Calu3 (cell line): Measurements from ENCODE around the gene KIF26B. TPM values are rescaled to one million over a fixed set of nuclear protein-coding genes. Genes with fewer than 3 reads are reported as not detected.

Experiments
- BruUV-seq: library from RNA; stranded (reverse); fragments of 400-500 nt; replicated peaks from 2 replicates; lab custom pipeline; 2021; lab: Mats Ljungman, UMichigan
- CTCF ChIA-PET: fragments of 300-600 bp; sonication (Branson Sonifier 250); formaldehyde crosslinking; loops from one replicate; lab custom pipeline; 2022; ENCODE audit warnings: antibody characterized with exemption; lab: Charles Lee
- DNase-seq: peaks from one replicate; pipeline ENCODE4 v3.0.0; 2022
- H3K27ac Mint-ChIP-seq: one replicate; pipeline ENCODE4 v1.8.0; 2022; ENCODE audit warnings: mixed read lengths; ENCODE audit not compliant: unreplicated experiment
- H3K27me3 Mint-ChIP-seq: one replicate; pipeline ENCODE4 v1.8.0; 2022; ENCODE audit warnings: mixed read lengths; ENCODE audit not compliant: unreplicated experiment
- H3K36me3 Mint-ChIP-seq: one replicate; pipeline ENCODE4 v1.8.0; 2022; ENCODE audit warnings: mild to moderate bottlenecking, moderate library complexity, mixed read lengths; ENCODE audit not compliant: insufficient read depth, unreplicated experiment
- H3K4me1 Mint-ChIP-seq: one replicate; pipeline ENCODE4 v1.8.0; 2022; ENCODE audit warnings: mild to moderate bottlenecking, low read depth, mixed read lengths; ENCODE audit not compliant: unreplicated experiment
- H3K4me3 Mint-ChIP-seq: one replicate; pipeline ENCODE4 v1.8.0; 2022; ENCODE audit warnings: mild to moderate bottlenecking, low read depth, moderate library complexity, mixed read lengths; ENCODE audit not compliant: unreplicated experiment
- H3K9me3 Mint-ChIP-seq: one replicate; pipeline ENCODE4 v1.8.0; 2022; ENCODE audit warnings: low read depth, mixed read lengths; ENCODE audit not compliant: unreplicated experiment
- intact Hi-C: fragments of 100-400 bp; cut with micrococcal nuclease; formaldehyde crosslinking; loops from one replicate; pipeline ENCODE4 v1.10.0; 2022; ENCODE audit not compliant: unreplicated experiment
- total RNA-seq: library from RNA; stranded (reverse); gene quantifications from 2 replicates; pipeline ENCODE4 v1.2.3, GENCODE V29; 2022
- TF ChIP-seq, protein P1 (sequence below): fragments of 200-600 bp; IDR thresholded peaks from one replicate; pipeline ENCODE4 v1.8.0; 2022; ENCODE audit warnings: antibody characterized with exemption; ENCODE audit not compliant: unreplicated experiment

The KIF26B gene
- total RNA-seq, 1 experiment from 2014 or later = 1.1 TPM

DNA sequence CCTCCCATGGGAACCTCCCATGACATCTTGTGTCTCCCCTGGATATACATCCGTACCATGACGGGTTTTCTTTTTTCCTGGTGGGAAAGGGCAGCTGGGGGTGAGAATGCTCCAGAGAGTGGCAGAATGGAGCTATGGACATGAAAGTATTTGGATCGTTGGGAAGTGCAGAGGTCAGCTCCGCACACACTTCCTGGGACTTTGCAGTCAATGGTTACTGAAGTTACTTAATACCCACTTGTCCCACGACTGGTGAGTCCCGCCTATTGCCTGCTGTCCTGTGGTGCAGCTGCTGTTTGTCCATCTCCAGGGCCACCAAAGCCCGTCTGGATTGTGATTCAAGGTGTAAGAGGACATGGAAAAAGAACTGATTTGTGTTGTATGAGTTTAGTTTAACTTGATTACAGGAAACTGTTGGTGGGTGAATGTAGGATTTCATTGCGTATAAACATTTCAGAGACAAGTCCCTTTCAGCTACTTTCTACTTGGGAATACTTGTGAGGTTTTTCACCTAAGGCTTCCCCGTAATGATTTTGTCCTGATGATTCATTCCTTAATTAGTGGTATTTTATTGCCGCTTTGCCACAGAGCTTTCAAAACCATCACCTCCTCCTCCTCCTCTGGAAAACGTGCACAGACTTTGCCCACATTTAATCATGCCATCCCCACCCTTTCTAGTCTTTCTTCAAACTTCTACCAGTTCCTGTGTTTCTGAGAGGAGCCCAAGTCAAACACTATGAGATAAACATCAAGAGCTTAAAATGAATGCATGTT, 308.8 kb downstream of the KIF26B start:
- Mint-ChIP-seq H3K36me3 (no peaks in the 10 kb centered on the region), H3K27ac (no peak overlapping the region), H3K4me3 (no peak overlapping the region), H3K27me3 (no peaks in the 10 kb centered on the region), H3K4me1 (no peaks in the 10 kb centered on the region), H3K9me3 (peaks cover 2% of the 10 kb centered on the region)
- CTCF ChIA-PET = interaction anchor here (0.6 kb wide), 1 partner anchor 228 kb away, joined by 3 read pairs; no protein-coding TSS in a partner anchor
- no peak for DNase-seq
- BruUV-seq = no TSS peak
- TF ChIP-seq, protein P1, sequence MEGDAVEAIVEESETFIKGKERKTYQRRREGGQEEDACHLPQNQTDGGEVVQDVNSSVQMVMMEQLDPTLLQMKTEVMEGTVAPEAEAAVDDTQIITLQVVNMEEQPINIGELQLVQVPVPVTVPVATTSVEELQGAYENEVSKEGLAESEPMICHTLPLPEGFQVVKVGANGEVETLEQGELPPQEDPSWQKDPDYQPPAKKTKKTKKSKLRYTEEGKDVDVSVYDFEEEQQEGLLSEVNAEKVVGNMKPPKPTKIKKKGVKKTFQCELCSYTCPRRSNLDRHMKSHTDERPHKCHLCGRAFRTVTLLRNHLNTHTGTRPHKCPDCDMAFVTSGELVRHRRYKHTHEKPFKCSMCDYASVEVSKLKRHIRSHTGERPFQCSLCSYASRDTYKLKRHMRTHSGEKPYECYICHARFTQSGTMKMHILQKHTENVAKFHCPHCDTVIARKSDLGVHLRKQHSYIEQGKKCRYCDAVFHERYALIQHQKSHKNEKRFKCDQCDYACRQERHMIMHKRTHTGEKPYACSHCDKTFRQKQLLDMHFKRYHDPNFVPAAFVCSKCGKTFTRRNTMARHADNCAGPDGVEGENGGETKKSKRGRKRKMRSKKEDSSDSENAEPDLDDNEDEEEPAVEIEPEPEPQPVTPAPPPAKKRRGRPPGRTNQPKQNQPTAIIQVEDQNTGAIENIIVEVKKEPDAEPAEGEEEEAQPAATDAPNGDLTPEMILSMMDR = no peak
- intact Hi-C loops = no loop called here

DNA sequence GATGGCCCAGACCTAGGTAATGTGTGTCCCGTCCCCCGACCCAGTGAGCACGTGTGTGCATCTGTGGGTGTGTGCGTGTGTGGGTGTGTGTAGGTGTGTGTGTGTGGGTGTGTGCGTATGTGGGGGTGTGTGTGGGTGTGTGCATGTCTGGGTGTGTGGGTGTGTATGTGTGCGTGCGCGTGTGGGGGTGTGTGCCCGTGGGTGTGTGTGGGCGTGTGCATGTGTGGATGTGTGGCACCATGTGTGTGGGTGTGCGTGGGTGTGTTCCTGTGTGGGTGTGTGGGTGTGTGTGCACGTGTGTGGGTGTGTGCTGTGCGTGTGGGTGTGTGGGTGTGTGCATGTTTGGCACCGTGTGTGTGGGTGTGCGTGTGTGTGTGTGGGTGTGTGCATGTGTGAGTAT, 309.5 kb downstream of the KIF26B start:
- Mint-ChIP-seq H3K9me3 (peaks cover 2% of the 10 kb centered on the region), H3K36me3 (no peaks in the 10 kb centered on the region), H3K4me3 (no peak overlapping the region), H3K27me3 (no peaks in the 10 kb centered on the region), H3K27ac (no peak overlapping the region), H3K4me1 (no peaks in the 10 kb centered on the region)
- DNase-seq = no peak
- CTCF ChIA-PET = no interaction called here
- BruUV-seq = no TSS peak
- intact Hi-C loops = no loop called here
- TF ChIP-seq, protein P1 = no peak

DNA sequence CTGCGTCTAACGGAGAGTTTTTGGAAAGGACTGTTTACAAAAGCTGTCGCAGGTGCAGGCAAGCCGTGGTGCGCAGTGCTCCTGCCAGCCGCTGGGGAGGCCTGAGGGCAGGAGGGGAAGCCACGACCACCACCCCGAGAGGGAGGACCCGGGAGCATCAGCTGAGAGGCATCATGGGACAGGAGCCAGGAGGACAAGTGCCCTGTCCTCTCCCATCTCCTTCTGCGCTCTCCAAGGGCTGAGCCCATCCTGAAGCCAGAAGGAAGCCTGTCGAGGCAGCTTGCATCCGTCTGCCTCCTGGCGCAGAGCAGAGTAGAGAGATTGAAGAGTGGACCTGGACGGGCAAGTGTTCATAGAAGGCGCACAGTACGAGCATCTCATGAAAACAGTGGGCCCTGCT, 310.9 kb downstream of the KIF26B start:
- intact Hi-C loops = no loop called here
- TF ChIP-seq, protein P1 = no peak
- DNase-seq = no peak
- Mint-ChIP-seq H3K36me3 (no peaks in the 10 kb centered on the region), H3K9me3 (peaks cover 1% of the 10 kb centered on the region), H3K4me1 (no peaks in the 10 kb centered on the region), H3K4me3 (no peak overlapping the region), H3K27ac (no peak overlapping the region), H3K27me3 (no peaks in the 10 kb centered on the region)
- CTCF ChIA-PET = no interaction called here
- BruUV-seq = no TSS peak

DNA sequence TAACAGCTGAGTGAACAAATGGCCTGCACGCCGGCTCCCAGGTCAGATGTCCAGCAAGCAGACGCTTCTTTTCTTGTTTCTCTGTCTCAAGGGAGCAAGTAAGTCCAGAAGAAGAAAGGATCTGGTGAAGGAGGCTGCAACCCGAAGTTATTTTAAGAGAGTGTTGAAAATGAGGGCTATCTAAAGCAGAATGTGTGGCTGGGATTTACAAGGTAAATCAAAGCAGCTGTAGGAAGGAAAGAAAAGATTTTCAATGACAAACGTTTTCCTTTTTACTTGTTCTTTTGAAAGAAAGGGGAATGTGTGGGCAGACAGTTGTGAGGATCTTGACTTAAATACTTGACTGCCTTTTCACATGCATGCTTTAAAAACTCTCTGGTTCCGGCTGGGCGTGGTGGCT, 311.5 kb downstream of the KIF26B start:
- CTCF ChIA-PET = no interaction called here
- DNase-seq = no peak
- BruUV-seq = no TSS peak
- Mint-ChIP-seq H3K4me1 (no peaks in the 10 kb centered on the region), H3K4me3 (no peak overlapping the region), H3K36me3 (no peaks in the 10 kb centered on the region), H3K27me3 (no peaks in the 10 kb centered on the region), H3K27ac (no peak overlapping the region), H3K9me3 (no peaks in the 10 kb centered on the region)
- intact Hi-C loops = no loop called here
- TF ChIP-seq, protein P1 = no peak
